Naive thymus-derived CD8-positive, alpha-beta T cell (primary cell): ENCODE data around the gene C2orf76. TPM values are rescaled to one million over a fixed set of nuclear protein-coding genes. Genes with fewer than 3 reads are reported as not detected.

Source experiments
- ATAC-seq, 2 donors: fragments of 150-1000 bp; cut with Tn5 transposase in 1 of 2; sonication (Bioruptor Pico), chemical (Tn5 transposase) in 1 of 2; 1 replicate in 1 of 2; 2 replicates in 1 of 2; pipeline ENCODE4 v1.10.0; 2021; ENCODE audit warnings: mild to moderate bottlenecking in 2 of 2, moderate library complexity in 2 of 2
- POLR2A ChIA-PET: fragments of 350-600 bp; sonication (Branson Sonifier 250); formaldehyde crosslinking; loops from one replicate; lab custom pipeline; 2021; ENCODE audit warnings: antibody characterized with exemption; lab: Charles Lee
- DNase-seq, 10 donors: peaks; one replicate each; pipeline versions ENCODE4 v3.0.0 to v3.0.0-alpha.2; 2020 to 2022
- H3K27ac Mint-ChIP-seq, 10 donors: one replicate each; pipeline ENCODE4 v1.8.0; 2020 to 2022; ENCODE audit warnings: mild to moderate bottlenecking in 10 of 10, mixed read lengths in 10 of 10, moderate library complexity in 4 of 10, inconsistent platforms in 1 of 10
- H3K27me3 Mint-ChIP-seq, 5 donors: one replicate each; pipeline ENCODE4 v1.8.0; 2021 to 2022; ENCODE audit warnings: mixed read lengths in 5 of 5
- H3K36me3 Mint-ChIP-seq, 3 donors: one replicate each; pipeline ENCODE4 v1.8.0; 2020 to 2022; ENCODE audit warnings: mixed read lengths in 3 of 3, mild to moderate bottlenecking in 2 of 3, inconsistent platforms in 1 of 3
- H3K4me1 Mint-ChIP-seq, 4 donors: one replicate each; pipeline ENCODE4 v1.8.0; 2021 to 2022; ENCODE audit warnings: mixed read lengths in 4 of 4
- H3K4me3 Mint-ChIP-seq, 10 donors: one replicate each; pipeline ENCODE4 v1.8.0; 2020 to 2022; ENCODE audit warnings: mild to moderate bottlenecking in 10 of 10, mixed read lengths in 10 of 10, moderate library complexity in 6 of 10, inconsistent platforms in 1 of 10
- H3K9me3 Mint-ChIP-seq, 9 donors: one replicate each; pipeline ENCODE4 v1.8.0; 2020 to 2022; ENCODE audit warnings: mixed read lengths in 9 of 9, mild to moderate bottlenecking in 3 of 9, inconsistent platforms in 1 of 9, moderate library complexity in 1 of 9
- polyA plus RNA-seq, 3 donors: library from polyadenylated mRNA; unstranded; fragments of 300-500 nt; fragmentation: Illumina TruSeq; gene quantifications; one replicate each; pipeline ENCODE4 v1.2.3, GENCODE V29; 2021
- total RNA-seq, 8 experiments: library from RNA in 2 of 8; stranded (reverse) in 2 of 8; gene quantifications; one replicate each; pipeline ENCODE4 v1.2.3 and lab custom pipeline; 2021 to 2026

Gene C2orf76
- total and polyA plus RNA-seq, 5 experiments from 2014 or later = 10.7 to 37.5 (median 16.3) TPM

- Mint-ChIP-seq H3K4me1 (no peaks in the 10 kb centered on the region), H3K27ac (no peak overlapping the region), H3K36me3 (peaks cover 0 to 8% (median 5%) of the 10 kb centered on the region in 3 donors), H3K27me3 (no peaks in the 10 kb centered on the region), H3K4me3 (no peak overlapping the region), H3K9me3 (peaks cover 0 to 1% (median 0%) of the 10 kb centered on the region in 9 donors)
- DNase-seq (no peak), ATAC-seq (no peak)
- POLR2A ChIA-PET = no interaction called here
Observed at GRCh38 chr2:119326938-119327337, 39.7 kb downstream of the C2orf76 start.

DNA sequence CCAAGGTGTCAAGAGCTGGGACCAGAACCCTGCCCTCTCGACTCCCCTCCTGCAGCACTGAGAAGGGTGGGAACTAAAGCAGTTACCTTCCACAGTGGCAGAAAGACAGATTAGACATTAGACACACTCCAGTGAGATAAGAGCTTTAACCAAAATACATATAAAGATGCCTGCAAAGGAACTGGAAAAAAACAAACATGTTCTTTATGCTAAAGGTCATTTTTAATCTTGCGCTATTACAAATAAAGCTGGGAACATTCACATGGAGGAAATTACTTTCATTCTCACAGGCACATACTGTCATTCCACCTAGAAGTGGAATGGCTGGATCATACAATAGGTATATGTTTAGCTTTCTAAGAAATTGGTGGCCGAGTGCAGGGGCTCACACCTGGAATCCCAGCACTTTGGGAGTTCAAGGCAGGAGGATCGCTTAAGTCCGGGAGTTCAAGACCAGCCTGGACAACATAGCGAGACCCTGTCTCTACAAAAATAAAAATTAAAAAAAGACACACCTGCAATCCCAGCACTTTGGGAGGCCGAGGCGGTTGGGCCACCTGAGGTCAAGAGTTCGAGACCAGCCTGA lies 41.9 kb downstream of the C2orf76 start:
- H3K36me3 Mint-ChIP-seq = peaks cover 0 to 3% (median 0%) of the 10 kb centered on the region in 3 donors
- POLR2A ChIA-PET = interaction anchor here (0.5 kb wide), 1 partner anchor 354 kb away, joined by 3 read pairs; the partner anchor contains the start of gene TMEM177
- H3K27me3 Mint-ChIP-seq = no peaks in the 10 kb centered on the region
- peaks cover 0 to 1% (median 0%) of the 10 kb centered on the region in 9 donors for H3K9me3 Mint-ChIP-seq
- no peak overlapping the region for H3K27ac Mint-ChIP-seq
- ATAC-seq = no peak
- H3K4me3 Mint-ChIP-seq = no peak overlapping the region
- DNase-seq = no peak
- no peaks in the 10 kb centered on the region for H3K4me1 Mint-ChIP-seq

GRCh38 chr2:119323459-119323858 lies 43.2 kb downstream of the C2orf76 start:
- POLR2A ChIA-PET = no interaction called here
- DNase-seq (no peak), ATAC-seq (no peak)
- no peak overlapping the region for H3K4me3 Mint-ChIP-seq
- peaks cover 0 to 3% (median 0%) of the 10 kb centered on the region in 3 donors for H3K36me3 Mint-ChIP-seq
- peaks cover 0 to 1% (median 0%) of the 10 kb centered on the region in 9 donors for H3K9me3 Mint-ChIP-seq
- H3K27ac Mint-ChIP-seq = peak overlapping the region in 2 of 10 donors; percentile 53 to 66
- no peaks in the 10 kb centered on the region for H3K27me3 Mint-ChIP-seq
- no peaks in the 10 kb centered on the region for H3K4me1 Mint-ChIP-seq

GRCh38 chr2:119319593-119319992 lies 47.0 kb downstream of the C2orf76 start:
- no peaks in the 10 kb centered on the region for H3K4me1 Mint-ChIP-seq
- no peak overlapping the region for H3K4me3 Mint-ChIP-seq
- ATAC-seq (no peak), DNase-seq (no peak)
- peaks cover 3 to 4% (median 4%) of the 10 kb centered on the region in 3 donors for H3K36me3 Mint-ChIP-seq
- H3K27ac Mint-ChIP-seq = no peak overlapping the region
- POLR2A ChIA-PET = no interaction called here
- H3K27me3 Mint-ChIP-seq = no peaks in the 10 kb centered on the region
- no peaks in the 10 kb centered on the region for H3K9me3 Mint-ChIP-seq

DNA sequence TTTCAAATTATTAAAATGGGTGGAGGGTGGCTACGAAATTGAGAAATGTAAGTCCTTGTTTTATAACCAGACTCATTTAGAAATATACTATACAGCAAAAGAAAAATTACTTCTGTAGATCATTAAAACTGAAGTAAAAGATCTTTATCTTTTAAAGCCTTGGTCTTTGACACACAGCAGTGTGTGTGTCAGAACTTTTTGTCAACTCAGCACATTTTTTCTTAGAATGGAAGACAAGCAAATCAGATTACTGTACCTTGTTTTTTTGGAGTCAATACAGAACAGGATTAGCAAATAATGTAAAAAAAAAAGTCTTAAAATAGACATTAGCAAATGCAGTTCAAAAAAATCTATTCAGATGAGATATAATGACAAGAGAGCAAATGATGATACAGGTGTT lies 49.1 kb downstream of the C2orf76 start:
- POLR2A ChIA-PET = no interaction called here
- Mint-ChIP-seq H3K4me3 (no peak overlapping the region), H3K27me3 (no peaks in the 10 kb centered on the region), H3K4me1 (no peaks in the 10 kb centered on the region), H3K36me3 (peaks cover 0 to 4% (median 4%) of the 10 kb centered on the region in 3 donors), H3K27ac (no peak overlapping the region), H3K9me3 (no peaks in the 10 kb centered on the region)
- DNase-seq = no peak
- ATAC-seq = no peak

DNA sequence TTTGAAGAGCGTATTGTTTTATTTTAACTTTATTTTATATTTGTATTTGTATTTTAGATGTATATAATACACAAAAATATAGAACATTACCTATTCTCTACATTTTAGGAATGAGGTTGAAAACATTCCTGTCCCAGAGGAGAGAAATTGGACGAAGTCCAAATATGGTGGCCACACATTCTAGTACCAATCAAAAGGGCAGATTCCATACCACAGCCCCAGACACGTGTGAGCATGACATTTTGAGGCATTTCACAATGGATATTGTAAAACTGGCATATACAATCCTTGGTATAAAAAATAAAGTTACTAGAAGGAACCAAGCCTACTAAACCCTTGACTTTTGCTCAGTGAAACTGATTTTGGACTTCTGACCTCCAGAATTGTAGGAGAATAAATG lies 50.6 kb downstream of the C2orf76 start:
- POLR2A ChIA-PET = no interaction called here
- Mint-ChIP-seq H3K4me1 (no peaks in the 10 kb centered on the region), H3K27ac (no peak overlapping the region), H3K27me3 (no peaks in the 10 kb centered on the region), H3K36me3 (peaks cover 4 to 12% (median 4%) of the 10 kb centered on the region in 3 donors), H3K9me3 (no peaks in the 10 kb centered on the region), H3K4me3 (no peak overlapping the region)
- DNase-seq = no peak
- no peak for ATAC-seq

GRCh38 chr2:119315241-119315925 lies 51.3 kb downstream of the C2orf76 start:
- Mint-ChIP-seq H3K4me1 (no peaks in the 10 kb centered on the region), H3K4me3 (no peak overlapping the region), H3K36me3 (peaks cover 4 to 14% (median 6%) of the 10 kb centered on the region in 3 donors), H3K27ac (no peak overlapping the region), H3K9me3 (no peaks in the 10 kb centered on the region), H3K27me3 (no peaks in the 10 kb centered on the region)
- POLR2A ChIA-PET = no interaction called here
- DNase-seq = no peak
- ATAC-seq = no peak

DNA sequence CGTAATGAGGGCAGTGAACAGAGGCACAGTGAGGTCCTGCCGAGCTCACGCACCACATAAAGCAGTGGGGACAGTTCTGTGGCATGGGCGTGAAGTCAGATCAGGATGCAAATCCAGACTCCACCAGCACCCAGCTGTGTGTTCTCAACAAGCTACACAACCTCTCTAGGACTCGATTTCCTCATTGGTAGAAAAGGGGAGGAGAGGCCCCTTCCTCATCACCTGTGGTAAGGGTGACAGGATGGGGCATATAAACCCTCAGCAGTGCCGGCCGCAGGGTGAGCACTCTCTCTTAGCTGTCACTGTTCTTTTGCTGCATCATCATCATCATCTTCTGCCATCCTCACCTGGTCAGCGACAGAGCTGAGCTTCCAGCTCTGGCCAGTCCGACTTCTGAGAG lies 54.8 kb downstream of the C2orf76 start:
- Mint-ChIP-seq H3K36me3 (peaks cover 3 to 20% (median 9%) of the 10 kb centered on the region in 3 donors), H3K9me3 (no peaks in the 10 kb centered on the region), H3K4me3 (no peak overlapping the region), H3K27me3 (no peaks in the 10 kb centered on the region), H3K4me1 (no peaks in the 10 kb centered on the region), H3K27ac (peak overlapping the region in 1 of 10 donors; percentile 2)
- ATAC-seq = no peak
- POLR2A ChIA-PET = no interaction called here
- DNase-seq = no peak

GRCh38 chr2:119311371-119311770 lies 55.3 kb downstream of the C2orf76 start:
- no peak overlapping the region for H3K4me3 Mint-ChIP-seq
- POLR2A ChIA-PET = no interaction called here
- H3K27me3 Mint-ChIP-seq = no peaks in the 10 kb centered on the region
- no peak for DNase-seq
- peaks cover 0 to 20% (median 5%) of the 10 kb centered on the region in 3 donors for H3K36me3 Mint-ChIP-seq
- no peaks in the 10 kb centered on the region for H3K4me1 Mint-ChIP-seq
- no peak for ATAC-seq
- no peak overlapping the region for H3K27ac Mint-ChIP-seq
- H3K9me3 Mint-ChIP-seq = no peaks in the 10 kb centered on the region

GRCh38 chr2:119308793-119309330 lies 57.8 kb downstream of the C2orf76 start:
- Mint-ChIP-seq H3K4me3 (no peak overlapping the region), H3K9me3 (no peaks in the 10 kb centered on the region), H3K27me3 (no peaks in the 10 kb centered on the region), H3K36me3 (peaks cover 0 to 22% (median 5%) of the 10 kb centered on the region in 3 donors), H3K27ac (no peak overlapping the region), H3K4me1 (no peaks in the 10 kb centered on the region)
- DNase-seq (no peak), ATAC-seq (no peak)
- POLR2A ChIA-PET = no interaction called here

DNA sequence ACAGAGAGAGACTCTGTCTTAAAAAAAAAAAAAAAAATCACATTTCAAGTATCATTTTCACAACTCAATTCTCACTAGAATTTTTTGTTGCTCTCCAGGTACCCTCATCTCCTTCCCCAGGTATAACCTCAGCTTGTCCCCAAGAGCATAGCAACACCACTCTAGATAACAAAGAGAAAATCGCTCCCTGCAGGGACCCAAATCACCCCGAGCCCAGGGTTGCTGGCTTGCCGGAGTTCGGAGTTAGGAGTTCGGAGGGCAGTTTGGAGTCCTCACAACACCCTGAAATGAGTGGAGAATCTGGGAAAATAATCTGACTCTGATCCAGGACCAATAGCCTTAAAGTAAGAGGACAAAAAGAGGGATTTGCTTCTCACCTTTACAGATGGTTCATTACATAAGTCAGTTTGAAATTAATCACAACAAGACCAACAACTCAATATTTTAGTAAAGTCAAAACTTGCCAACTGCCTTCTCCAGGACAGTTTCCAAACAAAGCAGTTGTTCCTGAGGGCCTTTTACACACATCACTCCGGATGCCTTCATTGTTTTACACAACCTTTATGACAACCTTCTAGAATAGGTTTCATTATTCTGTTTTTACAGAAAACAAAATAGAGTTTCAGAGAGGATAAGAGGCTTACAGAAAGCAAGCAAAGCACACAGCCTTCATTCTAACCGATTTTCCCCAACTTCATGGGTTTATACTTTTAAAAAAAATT lies 59.1 kb downstream of the C2orf76 start:
- H3K9me3 Mint-ChIP-seq = no peaks in the 10 kb centered on the region
- POLR2A ChIA-PET = no interaction called here
- no peak overlapping the region for H3K4me3 Mint-ChIP-seq
- no peaks in the 10 kb centered on the region for H3K27me3 Mint-ChIP-seq
- no peak for ATAC-seq
- peaks cover 0 to 22% (median 8%) of the 10 kb centered on the region in 3 donors for H3K36me3 Mint-ChIP-seq
- no peak for DNase-seq
- H3K27ac Mint-ChIP-seq = no peak overlapping the region
- H3K4me1 Mint-ChIP-seq = no peaks in the 10 kb centered on the region

DNA sequence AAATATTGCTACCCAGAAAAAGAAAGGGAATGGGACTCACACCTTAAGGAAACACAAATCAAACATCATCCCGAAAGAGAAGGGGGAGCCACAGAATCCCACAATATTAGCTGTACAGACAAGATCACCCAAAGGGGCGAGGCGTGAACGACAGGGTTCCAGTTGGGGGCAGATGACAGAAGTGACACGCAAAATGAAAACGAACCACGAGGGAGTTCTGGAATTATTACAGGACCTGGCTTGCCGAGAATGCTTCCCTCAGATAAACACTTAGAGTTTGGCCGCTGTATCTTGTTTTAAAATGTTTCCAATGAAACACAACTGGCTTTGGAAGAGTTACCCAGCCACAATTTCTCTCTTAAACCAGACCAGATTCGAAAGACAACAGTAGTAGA lies 60.4 kb downstream of the C2orf76 start:
- Mint-ChIP-seq H3K27ac (no peak overlapping the region), H3K4me3 (no peak overlapping the region)
- POLR2A ChIA-PET = no interaction called here

More for the DNA sequence above, 60.4 kb downstream of the C2orf76 start:
- Mint-ChIP-seq H3K4me1 (no peaks in the 10 kb centered on the region), H3K27me3 (no peaks in the 10 kb centered on the region), H3K9me3 (no peaks in the 10 kb centered on the region), H3K36me3 (peaks cover 0 to 16% (median 10%) of the 10 kb centered on the region in 3 donors)
- no peak for DNase-seq
- ATAC-seq = no peak
